ENCODE data around the gene RFX7. TPM values are rescaled to one million over a fixed set of nuclear protein-coding genes. Genes with fewer than 3 reads are reported as not detected.

The RFX7 gene
- total and polyA plus RNA-seq, 4 donors, result 2.6 to 14.8 (median 7.2) TPM

- no peak overlapping the region for H3K9ac ChIP-seq (ENCODE audit: insufficient read depth in 1 of 2, low read length in 2 of 2)
- DNase-seq (no peak), ATAC-seq (ENCODE audit: insufficient read depth, low FRiP score) (no peak)
- H3K9me3 ChIP-seq (ENCODE audit: control insufficient read depth in 4 of 4, insufficient read depth in 3 of 4, low read length in 3 of 4), result no peaks in the 10 kb centered on the region
- H3K27ac ChIP-seq (ENCODE audit: low read depth in 1 of 2, low read length in 1 of 2), result no peak overlapping the region
- H3K4me3 ChIP-seq, result no peak overlapping the region
- H3K27me3 ChIP-seq (ENCODE audit: control insufficient read depth in 3 of 3, insufficient read depth in 3 of 3, low read length in 2 of 3), result no peaks in the 10 kb centered on the region
- H3K4me1 ChIP-seq (ENCODE audit: control insufficient read depth in 5 of 5, insufficient read depth in 5 of 5, low read length in 5 of 5), result no peaks in the 10 kb centered on the region
- no peaks in the 10 kb centered on the region for H3K36me3 ChIP-seq (ENCODE audit: control insufficient read depth in 4 of 4, insufficient read depth in 4 of 4, low read length in 4 of 4)
- no peak for TF ChIP-seq CTCF (IDR thresholded peaks at IDR 0.05; ENCODE audit: control extremely low read depth, extremely low read depth)
These were observed 190.7 kb downstream of the RFX7 start for GRCh38 chr15:56053046-56053400.

- no peaks in the 10 kb centered on the region for H3K4me1 ChIP-seq (ENCODE audit: control insufficient read depth in 5 of 5, insufficient read depth in 5 of 5, low read length in 5 of 5)
- H3K27me3 ChIP-seq (ENCODE audit: control insufficient read depth in 3 of 3, insufficient read depth in 3 of 3, low read length in 2 of 3), result no peaks in the 10 kb centered on the region
- peak; percentile 43 for TF ChIP-seq CTCF (IDR thresholded peaks at IDR 0.05; ENCODE audit: control extremely low read depth, extremely low read depth)
- no peak overlapping the region for H3K9ac ChIP-seq (ENCODE audit: insufficient read depth in 1 of 2, low read length in 2 of 2)
- DNase-seq (peak in 2 of 3 donors; percentile 41 to 53), ATAC-seq (ENCODE audit: insufficient read depth, low FRiP score) (no peak)
- 13 to 14% methylated on average over 2 of the region's 2 CpGs for WGBS, 2 donors
- no peaks in the 10 kb centered on the region for H3K36me3 ChIP-seq (ENCODE audit: control insufficient read depth in 4 of 4, insufficient read depth in 4 of 4, low read length in 4 of 4)
- peaks cover 0 to 1% (median 0%) of the 10 kb centered on the region in 4 donors for H3K9me3 ChIP-seq (ENCODE audit: control insufficient read depth in 4 of 4, insufficient read depth in 3 of 4, low read length in 3 of 4)
- H3K27ac ChIP-seq (ENCODE audit: low read depth in 1 of 2, low read length in 1 of 2), result no peak overlapping the region
- H3K4me3 ChIP-seq, result no peak overlapping the region
These were observed 191.2 kb downstream of the RFX7 start for GRCh38 chr15:56052395-56053045.

GRCh38 chr15:56051676-56052075 is 192.0 kb downstream of the RFX7 start:
- no peak overlapping the region for H3K4me3 ChIP-seq
- H3K4me1 ChIP-seq (ENCODE audit: control insufficient read depth in 5 of 5, insufficient read depth in 5 of 5, low read length in 5 of 5), result no peaks in the 10 kb centered on the region
- no peaks in the 10 kb centered on the region for H3K27me3 ChIP-seq (ENCODE audit: control insufficient read depth in 3 of 3, insufficient read depth in 3 of 3, low read length in 2 of 3)
- no peak overlapping the region for H3K9ac ChIP-seq (ENCODE audit: insufficient read depth in 1 of 2, low read length in 2 of 2)
- DNase-seq (no peak), ATAC-seq (ENCODE audit: insufficient read depth, low FRiP score) (no peak)
- H3K27ac ChIP-seq (ENCODE audit: low read depth in 1 of 2, low read length in 1 of 2), result no peak overlapping the region
- TF ChIP-seq CTCF (IDR thresholded peaks at IDR 0.05; ENCODE audit: control extremely low read depth, extremely low read depth), result no peak
- no peaks in the 10 kb centered on the region for H3K36me3 ChIP-seq (ENCODE audit: control insufficient read depth in 4 of 4, insufficient read depth in 4 of 4, low read length in 4 of 4)
- peaks cover 0 to 1% (median 0%) of the 10 kb centered on the region in 4 donors for H3K9me3 ChIP-seq (ENCODE audit: control insufficient read depth in 4 of 4, insufficient read depth in 3 of 4, low read length in 3 of 4)

DNA sequence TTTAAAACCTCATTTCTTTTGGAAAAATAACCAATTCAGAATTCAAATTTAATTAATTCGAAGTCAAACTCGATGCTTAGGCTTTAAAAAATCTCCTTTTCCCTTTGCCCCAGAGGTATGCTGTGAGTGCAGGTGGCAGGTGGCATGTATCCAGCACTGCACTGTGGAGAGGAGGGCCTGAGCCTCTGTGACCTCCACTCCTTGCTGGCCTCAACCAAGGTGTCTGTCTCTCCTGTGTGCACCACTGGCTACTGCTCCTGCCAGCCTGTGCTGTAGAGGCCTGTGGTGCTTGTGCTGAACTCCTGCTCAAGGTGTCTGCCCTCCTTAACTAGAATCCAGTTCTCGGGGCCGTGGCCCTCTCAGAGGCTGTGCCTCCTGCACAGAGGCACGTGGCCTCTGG is 194.1 kb downstream of the RFX7 start:
- no peak for TF ChIP-seq CTCF (IDR thresholded peaks at IDR 0.05; ENCODE audit: control extremely low read depth, extremely low read depth)
- no peak overlapping the region for H3K9ac ChIP-seq (ENCODE audit: insufficient read depth in 1 of 2, low read length in 2 of 2)
- DNase-seq, result no peak
- no peak for ATAC-seq (ENCODE audit: insufficient read depth, low FRiP score)
- no peaks in the 10 kb centered on the region for H3K36me3 ChIP-seq (ENCODE audit: control insufficient read depth in 4 of 4, insufficient read depth in 4 of 4, low read length in 4 of 4)
- no peaks in the 10 kb centered on the region for H3K27me3 ChIP-seq (ENCODE audit: control insufficient read depth in 3 of 3, insufficient read depth in 3 of 3, low read length in 2 of 3)
- H3K4me3 ChIP-seq, result no peak overlapping the region
- H3K27ac ChIP-seq (ENCODE audit: low read depth in 1 of 2, low read length in 1 of 2), result no peak overlapping the region
- peaks cover 0 to 1% (median 0%) of the 10 kb centered on the region in 4 donors for H3K9me3 ChIP-seq (ENCODE audit: control insufficient read depth in 4 of 4, insufficient read depth in 3 of 4, low read length in 3 of 4)
- no peaks in the 10 kb centered on the region for H3K4me1 ChIP-seq (ENCODE audit: control insufficient read depth in 5 of 5, insufficient read depth in 5 of 5, low read length in 5 of 5)
- 88 to 95% methylated on average over 5 of the region's 5 CpGs for WGBS, 2 donors

Data from lung (tissue), 12 donors.